Neural progenitor cell (in vitro differentiated cells): ENCODE data around the gene PRCD. TPM values are rescaled to one million over a fixed set of nuclear protein-coding genes. Genes with fewer than 3 reads are reported as not detected.
"Not testable (repeated sequence)": the region's sequence is repeated elsewhere in the genome, so short reads cannot be mapped to it uniquely, and the experiment has no call there.

ENCODE experiments used
- DNase-seq: peaks from one replicate; pipeline ENCODE4 v3.0.0-alpha.2; 2016; ENCODE audit warnings: low spot score
- H2AFZ ChIP-seq: fragments of 200-600 bp; sonication (generic); replicated peaks from 2 replicates; pipeline ENCODE4 v1.6.1; 2016; ENCODE audit warnings: antibody characterized with exemption
- H3F3A ChIP-seq: fragments of 200-600 bp; sonication (generic); 2 replicates; pipeline ENCODE4 v1.6.1; 2016; ENCODE audit warnings: antibody characterized with exemption, low read depth
- H3K27ac ChIP-seq: fragments of 200-600 bp; sonication (generic); 2 replicates; pipeline ENCODE4 v1.5.1; 2016; ENCODE audit warnings: mild to moderate bottlenecking
- H3K27me3 ChIP-seq: fragments of 200-600 bp; sonication (generic); 2 replicates; pipeline ENCODE4 v1.6.1; 2016; ENCODE audit warnings: mild to moderate bottlenecking, moderate library complexity
- H3K36me3 ChIP-seq: fragments of 200-600 bp; sonication (generic); 2 replicates; pipeline ENCODE4 v1.5.1; 2016
- H3K4me1 ChIP-seq: fragments of 200-600 bp; sonication (generic); 2 replicates; pipeline ENCODE4 v1.6.1; 2016; ENCODE audit warnings: mixed run types
- H3K4me2 ChIP-seq: fragments of 200-600 bp; sonication (generic); 2 replicates; pipeline ENCODE4 v1.6.1; 2016
- H3K4me3 ChIP-seq: fragments of 200-600 bp; sonication (generic); 2 replicates; pipeline ENCODE4 v1.5.1; 2016
- H3K79me2 ChIP-seq: fragments of 200-600 bp; sonication (generic); 2 replicates; pipeline ENCODE4 v1.6.1; 2016; ENCODE audit warnings: low read depth
- H3K9ac ChIP-seq: fragments of 200-600 bp; sonication (generic); 2 replicates; pipeline ENCODE4 v1.6.1; 2016
- H3K9me3 ChIP-seq: fragments of 200-600 bp; sonication (generic); 2 replicates; pipeline ENCODE4 v1.5.1; 2016; ENCODE audit warnings: low read depth
- H4K20me1 ChIP-seq: fragments of 200-600 bp; sonication (generic); 2 replicates; pipeline ENCODE4 v1.6.1; 2016; ENCODE audit warnings: low read depth
- H3K27ac Mint-ChIP-seq: 3 replicates; pipeline ENCODE4 v1.8.0; 2021; ENCODE audit warnings: mixed read lengths
- H3K27me3 Mint-ChIP-seq: 2 replicates; pipeline ENCODE4 v1.8.0; 2022; ENCODE audit warnings: low read depth, mild to moderate bottlenecking, inconsistent platforms, moderate library complexity, mixed read lengths; ENCODE audit not compliant: insufficient read depth
- H3K36me3 Mint-ChIP-seq: 3 replicates; pipeline ENCODE4 v1.8.0; 2021; ENCODE audit warnings: mixed read lengths
- H3K4me1 Mint-ChIP-seq: 3 replicates; pipeline ENCODE4 v1.8.0; 2021; ENCODE audit warnings: mixed read lengths
- H3K4me3 Mint-ChIP-seq: 3 replicates; pipeline ENCODE4 v1.8.0; 2021; ENCODE audit warnings: mild to moderate bottlenecking, moderate library complexity, mixed read lengths
- H3K9me3 Mint-ChIP-seq: 3 replicates; pipeline ENCODE4 v1.8.0; 2020; ENCODE audit warnings: mixed read lengths
- CTCF ChIP-seq: fragments of 200-600 bp; sonication (generic); IDR thresholded peaks from 2 replicates; pipeline ENCODE4 v1.5.1; 2017; ENCODE audit warnings: antibody characterized with exemption, mild to moderate bottlenecking
- EZH2 ChIP-seq: fragments of 200-600 bp; sonication (generic); IDR thresholded peaks from 2 replicates; pipeline ENCODE4 v1.6.1; 2017; ENCODE audit warnings: antibody characterized with exemption, mild to moderate bottlenecking, moderate library complexity
- EZH2phosphoT487 ChIP-seq: fragments of 200-600 bp; sonication (generic); IDR thresholded peaks from 2 replicates; pipeline ENCODE4 v1.6.1; 2017; ENCODE audit warnings: antibody characterized with exemption
- total RNA-seq: library from RNA; depleted of rRNA; stranded (reverse); fragments of >200 nt; gene quantifications from 2 replicates; pipeline ENCODE4 v1.2.3, GENCODE V29; 2015; ENCODE audit warnings: low replicate concordance

PRCD gene
- total RNA-seq, 1 donor from 2014 or later, result not detected

DNA sequence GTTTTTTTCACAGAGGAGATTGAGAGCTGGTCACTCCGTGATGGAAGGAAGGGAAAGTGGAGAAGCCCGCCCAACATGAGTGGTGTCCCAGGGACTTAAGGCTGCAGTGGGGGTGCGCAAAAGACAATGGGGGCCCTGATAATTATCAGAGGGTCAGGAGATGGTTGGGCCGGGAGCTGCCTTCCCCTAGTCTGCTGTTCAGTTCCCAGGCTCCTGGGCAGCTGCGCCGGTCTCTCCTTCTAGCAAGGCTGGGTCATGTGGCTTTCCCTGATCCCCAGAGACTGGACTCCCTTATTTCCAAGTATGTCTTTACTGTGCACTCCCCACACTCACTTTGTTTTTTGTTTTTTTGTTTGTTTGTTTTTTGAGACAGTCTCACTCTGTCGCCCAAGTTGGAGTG is 18.6 kb upstream of the PRCD start:
- peaks cover 16% of the 10 kb centered on the region for H3K27me3 ChIP-seq

DNA sequence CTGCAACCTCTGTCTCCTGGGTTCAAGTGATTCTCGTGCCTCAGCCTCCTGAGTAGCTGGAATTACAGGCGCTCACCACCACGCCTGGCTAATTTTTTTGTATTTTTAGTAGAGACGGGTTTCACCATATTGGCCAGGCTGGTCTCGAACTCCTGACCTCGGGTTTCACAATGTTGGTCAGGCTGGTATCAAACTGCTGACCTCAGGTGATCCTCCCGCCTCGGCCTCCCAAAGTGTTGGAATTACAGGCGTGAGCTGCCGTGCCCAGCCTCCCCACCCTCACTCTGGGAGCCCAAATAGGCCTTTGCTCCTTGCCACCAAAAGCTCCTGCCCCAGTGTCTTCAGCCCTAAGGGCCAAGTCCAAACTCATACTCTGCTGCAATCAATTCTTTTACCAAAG is 18.2 kb upstream of the PRCD start:
- not testable (repeated sequence) for H2AFZ ChIP-seq, H3K27ac Mint-ChIP-seq
- H3K27me3 Mint-ChIP-seq, result peaks cover 13% of the 10 kb centered on the region

More for the DNA sequence above, 18.6 kb upstream of the PRCD start:
- H3F3A ChIP-seq, result peaks cover 9% of the 10 kb centered on the region
- no peaks in the 10 kb centered on the region for H3K9me3 ChIP-seq
- H3K79me2 ChIP-seq, result no peaks in the 10 kb centered on the region
- Mint-ChIP-seq H3K36me3 (no peaks in the 10 kb centered on the region), H3K9me3 (no peaks in the 10 kb centered on the region), H3K27ac (peak overlapping the region; percentile 30), H3K4me3 (no peak overlapping the region), H3K4me1 (peaks cover 13% of the 10 kb centered on the region), H3K27me3 (peaks cover 13% of the 10 kb centered on the region)
- no peak overlapping the region for H3K4me2 ChIP-seq
- no peaks in the 10 kb centered on the region for H4K20me1 ChIP-seq
- no peak overlapping the region for H3K4me3 ChIP-seq
- no peak for DNase-seq
- H2AFZ ChIP-seq, result no peak overlapping the region
- TF ChIP-seq CTCF (no peak), EZH2phosphoT487 (no peak), EZH2 (no peak)
- no peaks in the 10 kb centered on the region for H3K36me3 ChIP-seq
- H3K4me1 ChIP-seq, result peaks cover 3% of the 10 kb centered on the region
- H3K9ac ChIP-seq, result no peak overlapping the region
- no peak overlapping the region for H3K27ac ChIP-seq

GRCh38 chr17:76523084-76524037 is 16.5 kb upstream of the PRCD start:
- peaks cover 16% of the 10 kb centered on the region for H3K27me3 ChIP-seq
- Mint-ChIP-seq H3K27ac (no peak overlapping the region), H3K36me3 (no peaks in the 10 kb centered on the region), H3K4me3 (no peak overlapping the region), H3K27me3 (peaks cover 12% of the 10 kb centered on the region), H3K4me1 (peaks cover 18% of the 10 kb centered on the region), H3K9me3 (no peaks in the 10 kb centered on the region)
- H3K4me3 ChIP-seq, result no peak overlapping the region
- peaks cover 3% of the 10 kb centered on the region for H3K4me1 ChIP-seq
- H4K20me1 ChIP-seq, result no peaks in the 10 kb centered on the region
- no peaks in the 10 kb centered on the region for H3K36me3 ChIP-seq
- no peaks in the 10 kb centered on the region for H3K79me2 ChIP-seq
- no peak overlapping the region for H3K4me2 ChIP-seq
- no peaks in the 10 kb centered on the region for H3K9me3 ChIP-seq
- no peak overlapping the region for H2AFZ ChIP-seq
- peaks cover 9% of the 10 kb centered on the region for H3F3A ChIP-seq
- peak; percentile 86 for DNase-seq
- TF ChIP-seq CTCF, result peak; percentile 99
- no peak for TF ChIP-seq EZH2
- no peak overlapping the region for H3K27ac ChIP-seq
- H3K9ac ChIP-seq, result no peak overlapping the region

More for the DNA sequence above, 18.2 kb upstream of the PRCD start:
- not testable (repeated sequence) for H4K20me1 ChIP-seq, H3K79me2 ChIP-seq, H3K36me3 Mint-ChIP-seq, DNase-seq, H3K4me1 ChIP-seq, H3K9me3 Mint-ChIP-seq, H3K4me3 ChIP-seq, H3K9me3 ChIP-seq, H3K9ac ChIP-seq, H3F3A ChIP-seq, H3K4me2 ChIP-seq, H3K36me3 ChIP-seq, H3K4me3 Mint-ChIP-seq, H3K27ac ChIP-seq
- peaks cover 16% of the 10 kb centered on the region for H3K27me3 ChIP-seq
- peaks cover 13% of the 10 kb centered on the region for H3K4me1 Mint-ChIP-seq
